Cardiac fibroblast (primary cell): ENCODE measurements around the gene BMI1.
"Not testable (repeated sequence)": the region's sequence is repeated elsewhere in the genome, so short reads cannot be mapped to it uniquely, and the experiment has no call there.

ENCODE experiments used
- DNase-seq, 2 donors: peaks; one replicate each; pipeline versions ENCODE4 v3.0.0 to v3.0.0-alpha.2; 2010; ENCODE audit warnings: low read depth in 2 of 2
- H3K4me3 ChIP-seq, 2 donors: replicated peaks in 1 of 2; 1 replicate in 1 of 2; 2 replicates in 1 of 2; pipeline ENCODE4 v1.5.1; 2011; ENCODE audit warnings: low read depth in 2 of 2, low read length in 2 of 2, mild to moderate bottlenecking in 2 of 2, moderate library complexity in 1 of 2
- CTCF ChIP-seq: IDR thresholded peaks from one replicate; pipeline ENCODE4 v1.5.1; 2011; ENCODE audit warnings: low read depth, mild to moderate bottlenecking, low read length, inconsistent platforms

The BMI1 gene

GRCh38 chr10:22356324-22356873 lies 35.5 kb downstream of the BMI1 start:
- TF ChIP-seq CTCF = no peak
- H3K4me3 ChIP-seq = no peak overlapping the region
- no peak for DNase-seq

GRCh38 chr10:22357770-22358169 lies 36.9 kb downstream of the BMI1 start:
- not testable (repeated sequence) for DNase-seq, H3K4me3 ChIP-seq

- DNase-seq = no peak
- TF ChIP-seq CTCF = no peak
- no peak overlapping the region for H3K4me3 ChIP-seq
Observed at GRCh38 chr10:22363305-22363704, 42.4 kb downstream of the BMI1 start.

- no peak overlapping the region for H3K4me3 ChIP-seq
- TF ChIP-seq CTCF = no peak
- DNase-seq = no peak
Observed at GRCh38 chr10:22364407-22365140, 43.7 kb downstream of the BMI1 start.

GRCh38 chr10:22365233-22365632 lies 44.3 kb downstream of the BMI1 start:
- no peak for TF ChIP-seq CTCF
- no peak for DNase-seq
- H3K4me3 ChIP-seq = no peak overlapping the region

GRCh38 chr10:22365644-22366434 lies 44.9 kb downstream of the BMI1 start:
- H3K4me3 ChIP-seq = no peak overlapping the region
- no peak for TF ChIP-seq CTCF
- DNase-seq = no peak

- no peak for DNase-seq
- TF ChIP-seq CTCF = no peak
- no peak overlapping the region for H3K4me3 ChIP-seq
Observed at GRCh38 chr10:22366435-22366703, 45.5 kb downstream of the BMI1 start.
